ENCODE data around the gene CABCOCO1. TPM values are rescaled to one million over a fixed set of nuclear protein-coding genes. Genes with fewer than 3 reads are reported as not detected.

CABCOCO1 gene
- total RNA-seq, 1 donor from 2014 or later = not detected

GRCh38 chr10:61753453-61753852 is 90.7 kb downstream of the CABCOCO1 start:
- TF ChIP-seq EZH2 (IDR thresholded peaks at IDR 0.05) = no peak
- no peak for TF ChIP-seq CTCF (IDR thresholded peaks at IDR 0.05)
- TF ChIP-seq EZH2phosphoT487 (IDR thresholded peaks at IDR 0.05) = no peak
- Mint-ChIP-seq H3K4me3 (no peak overlapping the region), H3K36me3 (no peaks in the 10 kb centered on the region), H3K27me3 (ENCODE audit: insufficient read depth, low read depth) (peaks cover 2% of the 10 kb centered on the region), H3K27ac (no peak overlapping the region), H3K9me3 (no peaks in the 10 kb centered on the region), H3K4me1 (no peaks in the 10 kb centered on the region)
- H3K9me3 ChIP-seq (ENCODE audit: low read depth) = no peaks in the 10 kb centered on the region
- H3K36me3 ChIP-seq = no peaks in the 10 kb centered on the region
- no peak overlapping the region for H3K9ac ChIP-seq
- no peaks in the 10 kb centered on the region for H4K20me1 ChIP-seq (ENCODE audit: low read depth)
- H3K4me3 ChIP-seq = no peak overlapping the region
- no peak overlapping the region for H3K4me2 ChIP-seq
- H3F3A ChIP-seq (ENCODE audit: low read depth) = no peaks in the 10 kb centered on the region
- H3K79me2 ChIP-seq (ENCODE audit: low read depth) = no peaks in the 10 kb centered on the region
- DNase-seq (ENCODE audit: low spot score) = no peak
- no peaks in the 10 kb centered on the region for H3K27me3 ChIP-seq
- H2AFZ ChIP-seq (replicated peaks) = no peak overlapping the region
- no peak overlapping the region for H3K27ac ChIP-seq
- no peaks in the 10 kb centered on the region for H3K4me1 ChIP-seq

DNA sequence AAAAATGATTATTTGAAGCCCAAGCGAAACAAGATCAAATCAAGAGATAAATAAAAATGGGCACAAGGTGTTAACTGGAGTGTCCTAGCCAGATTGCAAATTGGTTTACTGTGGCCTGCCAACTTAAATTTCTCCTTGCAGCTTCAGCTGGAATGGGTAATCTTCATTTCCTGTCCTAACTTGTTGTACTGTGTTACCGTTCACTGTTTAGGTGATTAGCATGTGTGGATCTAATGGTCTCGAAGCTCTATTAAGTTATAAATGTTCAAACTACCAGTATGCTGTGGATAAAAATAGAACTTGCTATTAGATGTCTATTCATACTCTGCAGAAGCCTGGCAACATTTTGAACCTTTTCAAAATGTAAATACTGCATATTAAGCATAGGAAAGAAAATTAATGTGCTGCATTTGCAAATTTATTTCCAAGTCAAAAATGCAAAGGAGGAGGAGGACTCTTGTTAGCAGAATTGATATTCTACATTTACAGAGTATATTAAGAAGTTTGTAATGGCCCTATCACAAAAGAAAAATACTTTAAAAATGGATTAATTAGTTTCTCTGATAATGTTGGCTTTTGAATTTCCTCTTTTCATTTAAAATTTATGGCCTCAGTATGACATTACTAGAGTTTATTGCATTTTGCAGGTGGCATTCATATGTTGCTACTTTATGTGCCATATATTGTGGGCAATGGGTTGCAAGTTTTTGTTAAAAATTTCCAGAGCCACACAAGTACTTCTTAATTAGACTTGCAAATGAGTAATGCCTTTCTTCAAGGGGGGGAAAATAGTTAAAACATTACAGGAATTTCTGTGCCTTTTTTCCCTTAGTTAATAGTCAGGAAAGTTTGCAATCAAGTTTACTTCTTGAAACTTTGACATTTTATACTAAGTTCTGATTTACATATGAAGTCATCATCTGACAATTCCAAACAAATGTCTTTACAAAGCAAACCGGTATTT is 92.1 kb downstream of the CABCOCO1 start:
- no peak overlapping the region for H3K4me3 Mint-ChIP-seq
- no peaks in the 10 kb centered on the region for H4K20me1 ChIP-seq (ENCODE audit: low read depth)
- H3K36me3 Mint-ChIP-seq = no peaks in the 10 kb centered on the region
- H3F3A ChIP-seq (ENCODE audit: low read depth) = no peaks in the 10 kb centered on the region
- H3K79me2 ChIP-seq (ENCODE audit: low read depth) = no peaks in the 10 kb centered on the region
- no peak overlapping the region for H3K4me2 ChIP-seq
- no peak overlapping the region for H3K9ac ChIP-seq
- no peaks in the 10 kb centered on the region for H3K9me3 ChIP-seq (ENCODE audit: low read depth)
- H3K36me3 ChIP-seq = no peaks in the 10 kb centered on the region
- H3K27me3 Mint-ChIP-seq (ENCODE audit: insufficient read depth, low read depth) = peaks cover 2% of the 10 kb centered on the region
- no peaks in the 10 kb centered on the region for H3K27me3 ChIP-seq
- H3K27ac Mint-ChIP-seq = no peak overlapping the region
- no peaks in the 10 kb centered on the region for H3K4me1 Mint-ChIP-seq
- no peak overlapping the region for H2AFZ ChIP-seq (replicated peaks)
- no peak for TF ChIP-seq EZH2 (IDR thresholded peaks at IDR 0.05)
- no peak for TF ChIP-seq CTCF (IDR thresholded peaks at IDR 0.05)
- no peak for TF ChIP-seq EZH2phosphoT487 (IDR thresholded peaks at IDR 0.05)
- no peaks in the 10 kb centered on the region for H3K9me3 Mint-ChIP-seq
- no peak for DNase-seq (ENCODE audit: low spot score)
- no peak overlapping the region for H3K4me3 ChIP-seq
- no peaks in the 10 kb centered on the region for H3K4me1 ChIP-seq
- no peak overlapping the region for H3K27ac ChIP-seq

- Histone ChIP-seq H3K9ac (no peak overlapping the region), H3F3A (ENCODE audit: low read depth) (no peaks in the 10 kb centered on the region), H3K4me1 (no peaks in the 10 kb centered on the region), H4K20me1 (ENCODE audit: low read depth) (no peaks in the 10 kb centered on the region), H3K4me2 (no peak overlapping the region), H3K27ac (no peak overlapping the region), H3K27me3 (no peaks in the 10 kb centered on the region), H3K4me3 (no peak overlapping the region), H3K79me2 (ENCODE audit: low read depth) (no peaks in the 10 kb centered on the region), H3K36me3 (no peaks in the 10 kb centered on the region), H2AFZ (replicated peaks) (no peak overlapping the region), H3K9me3 (ENCODE audit: low read depth) (no peaks in the 10 kb centered on the region)
- no peaks in the 10 kb centered on the region for H3K36me3 Mint-ChIP-seq
- no peak for DNase-seq (ENCODE audit: low spot score)
- no peaks in the 10 kb centered on the region for H3K4me1 Mint-ChIP-seq
- TF ChIP-seq EZH2 (IDR thresholded peaks at IDR 0.05) (no peak), EZH2phosphoT487 (IDR thresholded peaks at IDR 0.05) (no peak), CTCF (IDR thresholded peaks at IDR 0.05) (no peak)
- no peaks in the 10 kb centered on the region for H3K27me3 Mint-ChIP-seq (ENCODE audit: insufficient read depth, low read depth)
- H3K4me3 Mint-ChIP-seq = no peak overlapping the region
- no peak overlapping the region for H3K27ac Mint-ChIP-seq
- no peaks in the 10 kb centered on the region for H3K9me3 Mint-ChIP-seq
Observed at GRCh38 chr10:61757001-61757400, 94.3 kb downstream of the CABCOCO1 start.

Measured in neural progenitor cell (in vitro differentiated cells).